NCI-H2196 treated with DMSO at 0.1 percent for 48 hours (cell line): ENCODE measurements around the gene INPP5J.

Experiments used
- DNase-seq: peaks from one replicate; lab custom pipeline; 2025; ENCODE audit not compliant: unreplicated experiment; lab: John Stamatoyannopoulos, UW

Gene INPP5J

DNA sequence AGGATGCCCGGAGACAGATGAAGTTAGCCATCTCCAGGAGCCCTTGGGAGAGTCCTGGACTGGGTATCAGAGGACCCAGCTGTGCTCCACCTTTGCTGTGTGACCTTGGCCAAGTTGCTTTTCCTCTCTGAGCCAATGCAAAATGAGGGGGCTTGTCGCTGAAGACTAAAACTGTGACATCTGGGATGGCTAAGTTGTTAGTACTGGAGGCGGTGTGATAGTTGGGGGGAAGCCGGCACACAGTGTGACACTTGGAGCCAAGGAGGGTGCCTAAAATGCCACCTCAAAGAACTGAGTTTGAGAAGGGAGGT, 481 bp downstream of the INPP5J start:
- DNase-seq = no peak

DNA sequence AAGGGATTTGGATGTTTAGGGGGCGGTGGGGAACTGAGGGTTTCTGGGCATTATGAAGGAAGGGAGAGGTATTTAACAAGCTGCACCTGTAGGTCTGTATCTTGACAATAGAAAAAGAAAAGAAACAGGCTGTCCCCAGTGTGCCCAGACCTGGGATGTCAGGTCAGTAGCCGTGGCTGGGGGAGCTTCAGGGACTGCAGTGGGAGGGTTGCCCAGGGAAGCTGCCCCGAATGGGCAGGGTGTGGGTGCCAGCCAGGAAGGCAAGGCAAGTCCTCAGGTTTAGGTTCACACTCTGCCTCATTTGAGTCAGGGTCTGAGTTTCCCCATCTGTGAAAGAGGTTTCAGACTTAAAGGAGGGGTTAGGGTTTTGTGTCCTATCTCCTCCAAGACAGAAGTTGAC, 1.5 kb downstream of the INPP5J start:
- DNase-seq = no peak

DNA sequence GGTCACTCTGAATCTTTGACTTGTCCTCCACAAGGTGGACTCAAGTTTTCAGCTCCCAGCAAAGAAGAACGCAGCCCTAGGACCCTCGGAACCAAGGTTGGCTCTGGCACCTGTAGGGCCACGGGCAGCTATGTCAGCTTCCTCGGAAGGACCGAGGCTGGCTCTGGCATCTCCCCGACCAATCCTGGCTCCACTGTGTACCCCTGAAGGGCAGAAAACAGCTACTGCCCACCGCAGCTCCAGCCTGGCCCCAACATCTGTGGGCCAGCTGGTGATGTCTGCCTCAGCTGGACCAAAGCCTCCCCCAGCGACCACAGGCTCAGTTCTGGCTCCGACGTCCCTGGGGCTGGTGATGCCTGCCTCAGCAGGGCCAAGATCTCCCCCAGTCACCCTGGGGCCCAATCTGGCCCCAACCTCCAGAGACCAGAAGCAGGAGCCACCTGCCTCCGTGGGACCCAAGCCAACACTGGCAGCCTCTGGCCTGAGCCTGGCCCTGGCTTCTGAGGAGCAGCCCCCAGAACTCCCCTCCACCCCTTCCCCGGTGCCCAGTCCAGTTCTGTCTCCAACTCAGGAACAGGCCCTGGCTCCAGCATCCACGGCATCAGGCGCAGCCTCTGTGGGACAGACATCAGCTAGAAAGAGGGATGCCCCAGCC, 2.2 kb downstream of the INPP5J start:
- no peak for DNase-seq

DNA sequence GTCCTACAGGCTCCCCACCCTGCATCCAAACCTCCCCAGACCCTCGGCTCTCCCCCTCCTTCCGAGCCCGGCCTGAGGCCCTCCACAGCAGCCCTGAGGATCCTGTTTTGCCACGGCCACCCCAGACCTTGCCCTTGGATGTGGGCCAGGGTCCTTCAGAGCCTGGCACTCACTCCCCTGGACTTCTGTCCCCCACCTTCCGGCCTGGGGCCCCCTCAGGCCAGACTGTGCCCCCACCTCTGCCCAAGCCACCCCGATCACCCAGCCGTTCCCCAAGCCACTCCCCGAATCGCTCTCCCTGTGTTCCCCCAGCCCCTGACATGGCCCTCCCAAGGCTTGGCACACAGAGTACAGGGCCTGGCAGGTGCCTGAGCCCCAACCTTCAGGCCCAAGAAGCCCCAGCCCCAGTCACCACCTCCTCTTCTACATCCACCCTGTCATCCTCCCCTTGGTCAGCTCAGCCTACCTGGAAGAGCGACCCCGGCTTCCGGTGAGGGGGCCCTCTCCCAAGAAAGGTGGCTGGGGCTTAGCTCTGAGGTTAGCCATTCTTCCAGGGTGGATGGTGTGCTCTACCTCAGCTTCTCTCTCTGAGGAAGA, 2.9 kb downstream of the INPP5J start:
- no peak for DNase-seq

DNA sequence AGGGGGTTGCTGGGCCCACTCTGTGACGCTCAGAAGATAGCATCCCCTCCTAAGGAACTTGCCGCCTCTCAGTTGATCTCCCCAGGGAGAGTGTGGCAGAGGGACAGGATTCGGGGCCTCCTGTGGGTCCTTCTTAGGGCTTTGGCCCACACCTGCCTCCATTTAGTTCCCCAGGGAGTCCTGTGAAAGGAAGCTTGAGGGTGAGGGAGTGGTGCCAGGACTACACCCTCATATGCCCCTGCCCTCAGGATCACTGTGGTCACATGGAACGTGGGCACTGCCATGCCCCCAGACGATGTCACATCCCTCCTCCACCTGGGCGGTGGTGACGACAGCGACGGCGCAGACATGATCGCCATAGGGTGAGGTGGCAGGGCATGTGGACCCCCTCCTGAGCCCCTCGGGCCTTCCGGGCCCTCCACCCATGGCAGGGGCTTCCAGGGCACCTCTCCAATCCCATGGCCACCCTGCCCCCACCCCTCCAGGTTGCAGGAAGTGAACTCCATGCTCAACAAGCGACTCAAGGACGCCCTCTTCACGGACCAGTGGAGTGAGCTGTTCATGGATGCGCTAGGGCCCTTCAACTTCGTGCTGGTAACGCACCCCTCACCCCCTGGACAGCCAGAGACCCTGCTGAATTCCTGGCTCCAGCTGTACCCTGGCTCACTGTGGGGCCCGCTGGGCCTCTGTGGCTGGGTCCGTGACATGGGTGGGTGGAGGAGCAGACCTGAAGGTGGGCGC, 3.5 kb downstream of the INPP5J start:
- DNase-seq = no peak

DNA sequence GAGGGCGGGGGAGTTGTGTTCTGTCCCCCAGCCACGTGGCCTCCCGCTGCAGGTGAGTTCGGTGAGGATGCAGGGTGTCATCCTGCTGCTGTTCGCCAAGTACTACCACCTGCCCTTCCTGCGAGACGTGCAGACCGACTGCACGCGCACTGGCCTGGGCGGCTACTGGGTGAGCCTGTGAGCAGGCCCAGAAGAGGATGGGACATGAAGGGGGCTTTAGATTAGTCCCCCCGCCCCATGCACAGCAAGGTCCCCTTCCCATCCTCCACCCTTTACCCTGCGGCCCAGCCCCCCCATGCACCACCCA, 4.1 kb downstream of the INPP5J start:
- DNase-seq = no peak

DNA sequence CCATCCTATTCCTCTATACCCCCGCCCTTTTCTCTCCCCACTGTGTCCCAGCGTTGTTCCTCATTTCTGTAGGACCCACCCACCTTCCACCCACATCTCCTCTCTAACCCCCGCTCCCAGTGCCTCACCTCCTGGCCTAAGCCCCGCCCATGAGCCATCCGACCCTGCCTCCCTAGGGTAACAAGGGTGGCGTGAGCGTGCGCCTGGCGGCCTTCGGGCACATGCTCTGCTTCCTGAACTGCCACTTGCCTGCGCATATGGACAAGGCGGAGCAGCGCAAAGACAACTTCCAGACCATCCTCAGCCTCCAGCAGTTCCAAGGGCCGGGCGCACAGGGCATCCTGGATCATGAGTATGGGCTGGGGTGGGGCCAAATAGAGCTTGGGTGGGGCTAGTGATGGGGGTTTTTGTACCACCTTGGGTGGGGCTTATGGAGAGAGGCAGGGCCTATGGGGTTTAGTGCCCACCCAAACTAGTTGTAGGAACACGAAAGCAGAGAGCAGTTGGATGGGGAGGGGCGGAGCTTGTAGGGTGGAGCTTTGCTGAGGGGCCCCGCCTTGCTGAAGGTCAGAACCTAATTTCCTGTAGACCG, 4.5 kb downstream of the INPP5J start:
- no peak for DNase-seq

DNA sequence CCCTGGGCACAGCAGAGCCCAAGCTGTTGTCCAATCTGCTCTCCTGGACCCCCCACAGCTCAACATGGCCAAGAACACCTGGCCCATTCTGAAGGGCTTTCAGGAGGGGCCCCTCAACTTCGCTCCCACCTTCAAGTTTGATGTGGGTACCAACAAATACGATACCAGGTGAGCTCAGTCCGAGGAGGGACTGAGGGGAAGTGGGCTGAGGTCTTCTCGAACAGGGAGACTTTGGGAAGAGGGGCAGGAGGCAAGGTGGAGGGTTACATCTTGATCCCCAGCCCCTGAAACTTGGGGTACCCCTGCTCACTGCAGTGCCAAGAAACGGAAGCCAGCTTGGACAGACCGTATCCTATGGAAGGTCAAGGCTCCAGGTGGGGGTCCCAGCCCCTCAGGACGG, 5.4 kb downstream of the INPP5J start:
- no peak for DNase-seq

DNA sequence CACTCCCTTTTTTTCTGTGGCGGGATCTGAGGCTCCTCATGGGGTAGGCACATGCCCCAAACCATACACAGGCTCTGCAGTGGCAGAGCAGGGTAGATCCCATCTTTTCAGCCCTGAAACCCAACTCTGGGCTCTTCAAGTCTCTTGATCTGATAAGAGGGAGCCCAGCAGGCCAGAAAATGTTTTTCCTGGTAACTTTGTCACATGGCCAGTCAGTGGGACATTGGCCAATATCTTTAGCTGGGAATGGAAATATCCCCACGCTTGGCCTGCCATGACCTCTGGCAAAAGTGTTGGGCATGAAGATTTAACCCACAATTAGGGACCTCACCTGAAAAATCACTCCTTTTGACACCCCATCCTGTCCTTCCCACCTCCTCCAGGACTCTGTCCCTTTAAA, 8.1 kb downstream of the INPP5J start:
- DNase-seq = peak; percentile 9

DNA sequence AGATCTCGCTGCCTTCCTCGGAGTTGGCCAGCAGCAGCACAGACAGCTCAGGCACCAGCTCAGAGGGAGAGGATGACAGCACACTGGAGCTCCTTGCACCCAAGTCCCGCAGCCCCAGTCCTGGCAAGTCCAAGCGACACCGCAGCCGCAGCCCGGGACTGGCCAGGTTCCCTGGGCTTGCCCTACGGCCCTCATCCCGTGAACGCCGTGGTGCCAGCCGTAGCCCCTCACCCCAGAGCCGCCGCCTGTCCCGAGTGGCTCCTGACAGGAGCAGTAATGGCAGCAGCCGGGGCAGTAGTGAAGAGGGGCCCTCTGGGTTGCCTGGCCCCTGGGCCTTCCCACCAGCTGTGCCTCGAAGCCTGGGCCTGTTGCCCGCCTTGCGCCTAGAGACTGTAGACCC, 11.1 kb downstream of the INPP5J start:
- no peak for DNase-seq

DNA sequence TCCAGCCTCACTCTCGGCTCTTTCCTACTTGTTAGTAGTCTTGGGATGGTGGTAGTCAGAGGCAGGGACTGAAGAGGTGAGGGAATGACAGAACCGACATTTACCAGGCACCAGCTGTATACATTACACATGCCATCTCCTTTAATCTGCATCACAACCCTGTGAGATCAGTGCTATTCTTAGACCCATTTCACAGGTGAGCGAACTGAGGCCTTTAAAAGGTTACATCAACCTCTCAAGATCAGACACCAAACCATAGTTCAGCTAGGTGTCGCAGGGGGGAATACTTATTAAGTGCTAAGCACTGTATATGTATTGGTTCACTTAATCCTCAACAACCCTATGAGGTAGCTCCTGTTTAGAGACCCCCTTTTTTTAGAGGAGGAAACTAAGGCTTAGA, 11.9 kb downstream of the INPP5J start:
- DNase-seq = no peak

DNA sequence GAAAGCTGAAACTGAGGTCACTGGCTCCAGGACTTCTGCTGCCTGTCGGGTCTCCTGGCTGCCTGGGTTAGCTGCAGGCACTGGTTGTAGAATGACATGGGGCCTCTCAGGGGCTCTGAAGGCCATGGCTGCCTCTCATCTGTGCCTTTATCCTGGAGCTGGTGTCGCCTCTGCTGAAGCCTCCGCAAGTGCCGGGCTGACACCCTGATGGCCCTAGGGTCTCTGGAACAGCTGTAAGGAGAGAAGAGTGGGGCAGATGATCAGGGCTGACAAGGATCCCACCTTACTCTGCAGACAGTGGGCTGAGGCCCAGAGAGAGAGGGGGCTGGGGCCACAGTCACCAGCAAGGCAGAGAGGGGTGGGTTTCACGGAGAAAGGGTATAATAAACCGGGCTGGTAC, 12.9 kb downstream of the INPP5J start:
- no peak for DNase-seq

DNA sequence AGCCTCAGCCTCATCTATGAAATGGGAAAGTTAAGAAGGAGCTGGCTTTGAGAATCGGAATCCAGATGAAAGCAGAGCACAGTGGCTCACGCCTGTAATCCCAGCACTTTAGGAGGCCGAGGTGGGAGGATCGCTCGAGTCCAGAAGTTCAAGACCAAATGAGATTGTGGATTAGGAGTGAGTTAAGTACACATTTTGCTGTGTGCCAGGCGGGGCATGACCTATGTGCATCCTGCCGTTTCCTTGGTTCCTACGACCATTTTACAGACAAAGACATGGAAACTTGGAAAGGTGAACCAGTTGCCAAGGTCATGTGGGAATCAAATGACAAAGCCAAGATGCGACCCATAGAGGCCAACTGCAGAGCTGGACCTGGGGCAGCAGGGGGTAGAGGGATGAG, 13.4 kb downstream of the INPP5J start:
- no peak for DNase-seq

DNA sequence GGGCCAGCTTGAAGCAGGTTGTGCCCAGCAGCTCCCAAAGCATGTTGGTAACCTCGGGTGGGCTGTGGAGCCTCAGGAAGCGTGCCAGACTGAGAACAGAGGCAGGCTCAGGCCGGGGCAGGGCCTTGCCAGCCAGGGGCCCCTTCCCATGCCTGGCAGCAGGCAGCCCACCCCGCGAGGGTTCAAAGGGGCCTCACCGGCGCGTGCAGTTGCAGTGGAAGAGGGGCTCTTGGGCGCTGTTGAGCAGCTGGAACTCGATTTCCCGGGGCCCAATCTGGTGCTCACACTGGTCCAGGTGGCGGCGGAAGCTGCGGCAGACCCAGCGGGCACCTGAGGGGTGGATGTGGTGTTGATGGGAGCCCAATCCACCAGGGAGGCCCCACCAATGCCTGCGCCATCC, 13.9 kb downstream of the INPP5J start:
- DNase-seq = no peak

DNA sequence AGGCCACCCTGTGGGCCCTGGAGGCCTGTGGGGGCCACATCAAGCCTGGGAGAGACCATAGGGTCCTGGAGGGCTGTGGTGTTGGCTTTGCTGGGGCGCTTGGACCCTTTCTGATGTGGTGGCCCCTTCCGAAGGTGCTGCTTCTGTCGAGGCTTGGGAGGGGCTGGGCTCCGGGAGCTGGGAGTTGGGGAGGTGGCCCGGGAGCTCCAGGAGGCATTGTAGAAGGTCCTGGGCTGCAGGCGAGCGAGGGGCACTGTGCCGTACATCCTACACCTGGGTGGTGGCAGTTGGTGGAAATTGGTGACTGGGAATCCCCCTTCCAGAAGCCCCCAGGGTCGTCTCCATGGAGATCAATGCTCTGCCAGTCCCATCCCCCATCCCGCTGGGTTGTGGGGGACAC, 15.0 kb downstream of the INPP5J start:
- no peak for DNase-seq

DNA sequence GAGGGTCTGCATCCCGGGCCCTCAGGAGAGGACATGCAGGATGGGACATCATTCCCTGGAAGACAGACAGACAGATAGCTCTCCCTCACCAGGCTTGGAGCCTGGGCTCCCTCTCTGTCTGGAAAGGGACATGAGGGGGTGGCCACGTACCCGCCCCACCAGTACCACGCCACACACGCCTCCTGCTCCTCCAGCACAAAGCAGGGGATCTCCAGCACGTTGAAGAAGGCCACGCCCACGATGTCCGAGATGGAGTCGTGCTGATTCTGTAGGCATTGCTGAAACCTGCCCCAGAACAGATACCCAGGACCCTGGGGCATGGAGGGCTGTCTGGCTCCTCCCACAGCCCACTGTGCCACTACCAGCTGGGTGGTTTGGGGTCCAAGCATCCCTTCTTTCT, 15.4 kb downstream of the INPP5J start:
- DNase-seq = no peak

DNA sequence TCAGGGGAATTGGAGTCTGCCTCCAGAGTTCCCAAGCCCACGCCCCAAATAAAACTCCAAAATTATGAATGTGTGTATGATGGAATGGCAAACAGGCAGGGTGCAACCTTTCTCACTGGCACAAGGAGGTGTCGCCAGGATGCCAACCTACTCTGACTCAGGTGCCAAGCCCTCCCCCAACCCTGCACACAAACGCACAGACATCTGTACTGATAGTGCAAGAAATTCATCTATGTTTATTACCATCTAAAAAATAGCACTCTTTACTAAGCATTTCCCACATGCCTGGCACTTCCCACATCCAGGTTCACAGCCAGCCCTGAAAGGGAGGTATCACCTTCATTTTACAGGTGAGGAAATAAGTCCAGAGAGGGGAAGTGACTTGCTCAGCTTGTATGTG, 16.3 kb downstream of the INPP5J start:
- DNase-seq = no peak

DNA sequence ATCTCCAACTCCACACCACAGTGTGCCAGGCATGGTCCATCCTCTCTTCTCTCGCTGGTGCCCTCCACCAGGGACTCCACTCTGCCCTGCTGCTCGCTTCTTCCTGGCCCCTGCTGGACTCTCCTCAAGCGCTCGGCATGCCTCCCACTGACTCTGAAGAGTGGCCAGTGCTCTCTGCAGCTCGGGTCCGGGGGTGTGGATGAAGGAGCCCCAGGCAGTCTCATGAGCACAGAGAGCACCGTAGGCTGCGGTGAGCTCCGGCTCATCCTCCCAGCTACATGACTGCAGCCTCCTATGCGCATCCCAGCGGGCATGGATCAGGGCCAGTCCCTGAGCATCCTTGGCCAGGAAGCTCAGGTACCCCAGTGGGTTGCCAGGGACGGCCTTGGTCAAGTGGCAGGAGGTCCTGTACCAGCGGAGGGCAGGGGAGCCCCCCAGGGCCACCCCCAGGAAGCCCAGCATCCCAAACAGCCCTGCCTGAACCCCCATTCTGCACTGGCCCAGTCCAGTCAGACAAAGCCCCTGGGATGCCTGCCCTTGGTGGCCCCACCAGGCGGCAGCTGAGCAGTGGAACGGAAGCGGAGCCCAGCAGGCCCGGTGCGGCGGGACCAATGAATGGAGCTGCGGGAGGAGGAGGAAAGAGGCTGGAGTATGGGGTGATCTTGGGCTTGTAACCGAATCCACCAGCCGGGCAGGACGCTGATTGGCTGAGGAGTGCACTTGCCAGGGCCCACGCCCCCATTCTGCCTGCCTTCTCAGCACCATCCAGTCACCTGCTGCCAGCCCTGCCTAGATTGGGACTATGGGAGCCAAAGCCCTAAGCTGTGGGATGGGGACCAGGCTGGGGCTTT, 17.3 kb downstream of the INPP5J start, which contains the start of gene PLA2G3:
PLA2G3 (minus strand) TSS at position 643 of the 851 bp plus-strand sequence; CDS start at position 489, 154 bp downstream.
- DNase-seq = peak; percentile 79

DNA sequence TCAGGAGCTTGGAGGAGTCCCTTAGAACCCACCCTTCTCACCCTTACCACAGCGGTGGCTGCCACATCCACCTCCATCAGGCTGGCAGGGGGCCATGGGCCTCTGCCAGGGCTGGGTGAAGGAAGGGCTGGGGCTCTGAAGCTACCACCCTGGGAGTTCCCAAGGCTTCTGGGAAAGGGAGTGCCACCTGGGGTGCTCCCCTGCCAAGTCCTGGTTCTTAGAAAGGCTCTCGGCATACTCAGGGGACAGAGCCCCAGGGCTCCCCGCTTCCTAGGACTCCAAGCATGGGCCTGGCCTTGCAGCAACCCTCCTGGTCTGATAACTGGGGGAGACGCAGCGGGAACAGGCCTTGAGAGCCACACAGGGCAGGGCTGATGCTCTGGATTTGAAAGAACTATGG, 18.0 kb downstream of the INPP5J start:
- DNase-seq = no peak

DNA sequence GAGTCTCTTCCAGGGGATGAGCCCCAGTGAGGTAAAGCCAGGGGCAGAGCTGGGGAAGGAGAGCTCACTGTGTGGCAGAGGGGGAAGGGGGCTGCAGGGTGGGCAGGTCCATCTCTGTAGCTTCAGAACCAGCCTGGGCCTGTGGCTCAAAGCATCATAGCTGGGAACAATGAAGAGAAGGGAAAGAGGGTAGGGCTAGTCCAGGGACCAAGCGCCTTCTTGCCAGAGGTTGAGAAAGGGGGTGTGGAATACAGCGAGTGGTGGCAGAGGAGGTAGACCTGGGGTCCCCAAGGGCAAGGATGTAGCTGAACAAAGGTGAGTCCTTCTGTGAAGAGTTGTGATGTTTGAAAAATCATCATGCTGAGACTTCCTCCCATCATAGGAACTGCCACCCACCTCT, 18.8 kb downstream of the INPP5J start:
- no peak for DNase-seq

DNA sequence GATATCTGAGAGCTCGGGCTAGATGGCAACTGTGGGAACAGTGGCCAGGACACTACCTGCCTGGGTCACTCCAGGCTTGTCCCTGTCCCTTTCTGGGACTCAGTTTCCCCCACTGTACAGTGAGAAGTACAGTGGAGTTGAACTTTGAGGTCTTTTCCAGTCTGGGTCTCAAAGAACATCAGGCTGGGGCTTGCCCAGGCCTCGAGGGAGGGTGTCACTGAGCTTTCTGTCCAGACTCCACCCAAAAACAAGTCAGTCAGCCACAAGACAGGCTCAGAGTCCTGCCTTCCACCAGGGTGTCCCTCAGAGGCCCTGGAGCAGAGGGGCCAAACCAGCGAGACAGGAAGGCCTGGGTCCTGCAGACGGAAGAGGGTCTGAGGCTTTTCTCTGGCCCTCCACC, 19.5 kb downstream of the INPP5J start:
- no peak for DNase-seq

DNA sequence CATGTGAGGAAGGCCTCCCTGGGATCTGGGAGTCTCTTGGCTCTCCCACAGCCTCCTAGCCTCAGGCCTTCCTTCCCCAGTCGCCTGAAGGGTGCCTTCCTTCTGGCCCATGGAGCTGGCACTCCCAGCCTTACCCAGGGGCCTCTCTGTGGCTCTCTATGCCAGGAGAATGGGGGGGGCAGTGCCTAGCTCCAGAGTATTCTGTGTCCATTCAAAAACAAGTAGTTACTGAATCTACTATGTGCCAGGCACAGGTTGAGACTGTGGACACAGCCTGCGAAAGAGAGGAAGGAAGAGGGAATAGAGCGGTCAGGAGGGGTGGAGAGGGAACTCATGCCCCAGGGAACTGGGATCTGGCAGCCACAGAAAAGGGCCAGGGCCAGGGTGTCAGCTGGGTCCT, 20.3 kb downstream of the INPP5J start:
- DNase-seq = no peak
